OCI-LY3 (cell line): ENCODE results near the gene UCN3.

Source experiments
- H2AFZ ChIP-seq: fragments of 200-600, 300-600 bp; shearing (Covaris generic); 2 replicates; pipeline ENCODE4 v1.6.0; 2014; ENCODE audit warnings: antibody characterized with exemption, low read depth, low read length
- H3K27ac ChIP-seq: fragments of 200-600, 300-600 bp; sonication (generic); 2 replicates; pipeline ENCODE4 v1.5.1; 2014; ENCODE audit warnings: mild to moderate bottlenecking, low read length, moderate library complexity, mixed read lengths
- H3K27me3 ChIP-seq: fragments of 200-600, 300-600 bp; sonication (generic); 2 replicates; pipeline ENCODE4 v1.6.1; 2014; ENCODE audit warnings: low read depth, low read length, mixed read lengths
- H3K36me3 ChIP-seq: fragments of 200-600, 300-600 bp; sonication (generic); replicated peaks from 2 replicates; pipeline ENCODE3; 2014; ENCODE audit warnings: low read depth, low read length, mixed read lengths
- H3K4me1 ChIP-seq: fragments of 300-600, 200-600 bp; sonication (generic); 2 replicates; pipeline ENCODE4 v1.6.1; 2014; ENCODE audit warnings: low read length, mixed read lengths
- H3K4me2 ChIP-seq: fragments of 200-600, 300-600 bp; sonication (generic); 2 replicates; pipeline ENCODE4 v1.6.1; 2014; ENCODE audit warnings: low read length, mixed read lengths
- H3K4me3 ChIP-seq: fragments of 300-600, 200-600 bp; sonication (generic); 2 replicates; pipeline ENCODE4 v1.5.1; 2014; ENCODE audit warnings: antibody characterized with exemption, mild to moderate bottlenecking, low read length, moderate library complexity
- H3K79me2 ChIP-seq: fragments of 300-600, 200-600 bp; shearing (Covaris generic); 2 replicates; pipeline ENCODE4 v1.6.1; 2014; ENCODE audit warnings: mild to moderate bottlenecking, low read length, mixed read lengths
- H3K9ac ChIP-seq: fragments of 300-600, 200-600 bp; shearing (Covaris generic); 2 replicates; pipeline ENCODE4 v1.6.0; 2014; ENCODE audit warnings: mild to moderate bottlenecking, low read length, moderate library complexity
- H3K9me3 ChIP-seq: fragments of 200-600, 300-600 bp; shearing (Covaris generic); 2 replicates; pipeline ENCODE4 v1.6.1; 2014; ENCODE audit warnings: low read length, mixed read lengths; ENCODE audit not compliant: insufficient read depth
- H4K20me1 ChIP-seq: fragments of 200-600, 300-600 bp; sonication (generic); 2 replicates; pipeline ENCODE4 v1.6.1; 2016; ENCODE audit warnings: low read length, mixed read lengths; ENCODE audit not compliant: insufficient read depth
- CTCF ChIP-seq: fragments of 200-600, 300-600 bp; sonication (generic); IDR thresholded peaks from 2 replicates; pipeline ENCODE4 v1.5.1; 2014; ENCODE audit warnings: antibody characterized with exemption, low read length, low read depth
- EZH2phosphoT487 ChIP-seq: fragments of 200-600 bp; shearing (Covaris generic); IDR thresholded peaks from 2 replicates; pipeline ENCODE4 v1.6.1; 2018; ENCODE audit warnings: antibody characterized with exemption, mixed run types, low read depth

Gene UCN3

GRCh38 chr10:5381187-5381586 is 16.4 kb downstream of the UCN3 start:
- Histone ChIP-seq H3K79me2 (no peaks in the 10 kb centered on the region), H2AFZ (no peak overlapping the region), H3K4me2 (no peak overlapping the region), H3K4me3 (no peak overlapping the region), H3K9ac (no peak overlapping the region), H3K36me3 (no peaks in the 10 kb centered on the region), H4K20me1 (no peaks in the 10 kb centered on the region), H3K27ac (no peak overlapping the region), H3K9me3 (no peaks in the 10 kb centered on the region), H3K27me3 (no peaks in the 10 kb centered on the region), H3K4me1 (no peaks in the 10 kb centered on the region)
- TF ChIP-seq CTCF (no peak), EZH2phosphoT487 (no peak)

- Histone ChIP-seq H3K36me3 (no peaks in the 10 kb centered on the region), H3K9ac (no peak overlapping the region), H2AFZ (no peak overlapping the region), H3K4me2 (no peak overlapping the region), H3K9me3 (peaks cover 9% of the 10 kb centered on the region; the same call in 1 of the 2 replicates), H4K20me1 (no peaks in the 10 kb centered on the region), H3K4me3 (no peak overlapping the region), H3K4me1 (no peaks in the 10 kb centered on the region), H3K27me3 (no peaks in the 10 kb centered on the region), H3K27ac (no peak overlapping the region), H3K79me2 (no peaks in the 10 kb centered on the region)
- no peak for TF ChIP-seq CTCF
- no peak for TF ChIP-seq EZH2phosphoT487
Measured at GRCh38 chr10:5385224-5385623, 20.5 kb downstream of the UCN3 start.

GRCh38 chr10:5387169-5387568 is 22.4 kb downstream of the UCN3 start:
- Histone ChIP-seq H3K36me3 (no peaks in the 10 kb centered on the region), H3K4me3 (no peak overlapping the region), H3K4me2 (no peak overlapping the region), H3K27me3 (no peaks in the 10 kb centered on the region), H3K79me2 (no peaks in the 10 kb centered on the region), H3K9me3 (peaks cover 19% of the 10 kb centered on the region; the same call in 1 of the 2 replicates), H4K20me1 (no peaks in the 10 kb centered on the region), H3K27ac (no peak overlapping the region), H3K9ac (no peak overlapping the region), H2AFZ (no peak overlapping the region), H3K4me1 (no peaks in the 10 kb centered on the region)
- TF ChIP-seq CTCF = no peak
- TF ChIP-seq EZH2phosphoT487 = no peak

GRCh38 chr10:5390607-5391205 is 25.9 kb downstream of the UCN3 start:
- Histone ChIP-seq H2AFZ (no peak overlapping the region), H3K79me2 (no peaks in the 10 kb centered on the region), H3K4me3 (no peak overlapping the region), H3K27ac (no peak overlapping the region), H3K9ac (no peak overlapping the region), H3K4me2 (no peak overlapping the region), H3K36me3 (no peaks in the 10 kb centered on the region), H3K27me3 (no peaks in the 10 kb centered on the region), H3K4me1 (no peaks in the 10 kb centered on the region), H3K9me3 (peaks cover 19% of the 10 kb centered on the region; the same call in 1 of the 2 replicates), H4K20me1 (no peaks in the 10 kb centered on the region)
- TF ChIP-seq CTCF (no peak), EZH2phosphoT487 (no peak)
